GM12801 (cell line): ENCODE results near the gene DET1.

Source experiments
- CTCF ChIP-seq: IDR thresholded peaks from one replicate; pipeline ENCODE4 v1.5.1; 2011; ENCODE audit warnings: control low read depth; ENCODE audit not compliant: insufficient read length; ENCODE audit errors: extremely low read depth

The DET1 gene

DNA sequence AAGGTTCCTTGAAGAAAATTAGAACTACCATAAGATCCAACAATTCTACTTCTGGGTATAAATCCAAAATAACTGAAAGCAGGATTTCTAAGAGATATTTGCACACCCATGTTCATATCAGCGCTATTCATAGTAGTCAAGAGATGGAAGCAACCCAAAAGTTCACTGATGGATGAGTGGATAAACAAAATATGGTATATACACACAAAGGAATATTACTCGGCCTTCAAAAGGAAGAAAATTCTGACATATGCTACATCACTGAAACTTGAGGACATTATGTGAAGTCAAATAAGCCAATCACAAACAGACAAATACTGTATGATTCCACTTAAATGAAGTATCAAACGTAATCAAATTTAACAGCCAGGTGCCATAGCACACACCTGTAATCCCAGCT is 13.1 kb downstream of the DET1 start:
- TF ChIP-seq CTCF, result no peak

GRCh38 chr15:88529021-88529630 is 17.4 kb downstream of the DET1 start:
- TF ChIP-seq CTCF, result no peak

DNA sequence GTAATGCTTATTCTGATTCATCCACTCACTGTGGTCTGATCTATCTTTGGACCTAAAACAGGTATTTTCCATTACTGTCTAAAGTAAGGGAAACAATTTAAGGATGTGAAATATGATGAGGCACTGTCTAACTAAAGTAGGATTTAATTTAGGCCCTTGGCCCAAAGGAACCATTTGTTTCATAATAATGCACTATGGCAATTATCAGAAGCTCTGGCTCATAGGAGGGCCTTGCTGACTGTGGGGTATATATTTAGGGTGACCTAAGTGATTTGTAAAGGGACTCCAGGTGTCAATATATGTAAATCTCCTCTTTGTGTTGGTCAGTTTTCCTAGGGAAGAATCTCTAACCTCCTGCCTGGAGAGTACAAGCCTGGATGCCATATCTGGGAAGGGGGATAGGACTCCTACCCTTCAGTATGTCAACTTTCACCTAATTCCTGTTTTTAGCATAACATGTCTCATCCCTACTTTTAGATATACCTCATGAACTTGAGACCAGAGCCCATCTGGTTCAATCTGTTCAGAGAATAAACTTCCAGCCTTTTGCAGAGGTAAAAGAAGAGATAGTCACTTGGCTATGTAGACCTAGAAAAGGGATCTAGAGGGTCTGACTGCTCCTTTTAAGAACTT is 20.1 kb downstream of the DET1 start:
- no peak for TF ChIP-seq CTCF

GRCh38 chr15:88525418-88525817 is 21.1 kb downstream of the DET1 start:
- TF ChIP-seq CTCF, result no peak

- TF ChIP-seq CTCF, result no peak
Observed at GRCh38 chr15:88518903-88519302, 27.6 kb downstream of the DET1 start.

DNA sequence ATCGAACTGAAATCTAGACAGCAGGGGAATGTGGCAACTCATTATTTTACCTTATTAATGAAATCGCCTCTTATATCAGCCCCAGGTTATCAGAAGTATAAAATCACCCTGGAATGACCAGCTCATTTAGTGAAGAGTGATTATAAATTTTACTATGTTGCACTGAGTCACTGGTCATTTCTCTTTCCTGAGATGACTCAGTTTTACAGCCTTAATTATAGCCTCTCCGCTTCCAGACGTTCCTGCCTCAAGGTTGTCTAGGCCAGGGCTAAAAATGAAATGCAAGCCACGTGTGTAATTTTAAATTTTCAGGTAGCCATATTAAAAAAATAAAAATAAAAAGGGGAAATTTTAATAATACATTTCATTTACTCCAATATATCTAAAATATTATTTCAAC is 33.3 kb downstream of the DET1 start:
- no peak for TF ChIP-seq CTCF

GRCh38 chr15:88512601-88513000 is 33.9 kb downstream of the DET1 start:
- TF ChIP-seq CTCF, result no peak
